ENCODE results near the gene PDE8B. TPM values are rescaled to one million over a fixed set of nuclear protein-coding genes. Genes with fewer than 3 reads are reported as not detected.

The PDE8B gene
- total RNA-seq, 1 donor, result not detected

GRCh38 chr5:77333451-77334123 lies 123.1 kb downstream of the PDE8B start:
- H3K4me3 ChIP-seq (ENCODE audit: low read depth, low read length), result no peak overlapping the region
- DNase-seq (ENCODE audit: low read depth), result no peak
- no peak for TF ChIP-seq CTCF (IDR thresholded peaks at IDR 0.05; ENCODE audit: insufficient read depth, low read length)

GRCh38 chr5:77337246-77337645 lies 126.8 kb downstream of the PDE8B start:
- H3K4me3 ChIP-seq (ENCODE audit: low read depth, low read length), result no peak overlapping the region
- no peak for DNase-seq (ENCODE audit: low read depth)
- no peak for TF ChIP-seq CTCF (IDR thresholded peaks at IDR 0.05; ENCODE audit: insufficient read depth, low read length)

GRCh38 chr5:77337686-77338085 lies 127.2 kb downstream of the PDE8B start:
- DNase-seq (ENCODE audit: low read depth), result no peak
- TF ChIP-seq CTCF (IDR thresholded peaks at IDR 0.05; ENCODE audit: insufficient read depth, low read length), result no peak
- no peak overlapping the region for H3K4me3 ChIP-seq (ENCODE audit: low read depth, low read length)

GRCh38 chr5:77339337-77339890 lies 128.9 kb downstream of the PDE8B start:
- no peak for TF ChIP-seq CTCF (IDR thresholded peaks at IDR 0.05; ENCODE audit: insufficient read depth, low read length)
- DNase-seq (ENCODE audit: low read depth), result no peak
- no peak overlapping the region for H3K4me3 ChIP-seq (ENCODE audit: low read depth, low read length)

- no peak for DNase-seq (ENCODE audit: low read depth)
- no peak overlapping the region for H3K4me3 ChIP-seq (ENCODE audit: low read depth, low read length)
- TF ChIP-seq CTCF (IDR thresholded peaks at IDR 0.05; ENCODE audit: insufficient read depth, low read length), result no peak
Observed at GRCh38 chr5:77343165-77343564, 132.7 kb downstream of the PDE8B start.

- H3K4me3 ChIP-seq (ENCODE audit: low read depth, low read length), result no peak overlapping the region
- DNase-seq (ENCODE audit: low read depth), result no peak
- TF ChIP-seq CTCF (IDR thresholded peaks at IDR 0.05; ENCODE audit: insufficient read depth, low read length), result no peak
Observed at GRCh38 chr5:77347435-77348098, 137.1 kb downstream of the PDE8B start.

Measured in fibroblast of the aortic adventitia (primary cell).